AG04449 (cell line): Measurements from ENCODE around the gene CD1B.

Experiments used
- CTCF ChIA-PET: fragments of 350-600 bp; formaldehyde crosslinking; extraction: SDS; loops from one replicate; lab custom pipeline; 2021; ENCODE audit warnings: antibody characterized with exemption; lab: Yijun Ruan, JAX
- POLR2A ChIA-PET: fragments of 400-600, 350-600 bp; formaldehyde crosslinking; extraction: SDS; loops from one replicate; lab custom pipeline; 2020; ENCODE audit warnings: antibody characterized with exemption, inconsistent platforms; lab: Yijun Ruan, JAX
- DNase-seq: peaks from one replicate; pipeline ENCODE4 v3.0.0-alpha.2; 2010; ENCODE audit warnings: low read depth, low spot score
- H3K4me3 ChIP-seq: 2 replicates; pipeline ENCODE4 v1.5.1; 2011; ENCODE audit warnings: low read depth, mild to moderate bottlenecking, control low read depth, low read length
- CTCF ChIP-seq: IDR thresholded peaks from one replicate; pipeline ENCODE4 v1.5.1; 2011; ENCODE audit warnings: mild to moderate bottlenecking, moderate library complexity, low read length, control low read depth, inconsistent platforms; ENCODE audit not compliant: insufficient read depth; ENCODE audit errors: missing control alignments

CD1B gene

DNA sequence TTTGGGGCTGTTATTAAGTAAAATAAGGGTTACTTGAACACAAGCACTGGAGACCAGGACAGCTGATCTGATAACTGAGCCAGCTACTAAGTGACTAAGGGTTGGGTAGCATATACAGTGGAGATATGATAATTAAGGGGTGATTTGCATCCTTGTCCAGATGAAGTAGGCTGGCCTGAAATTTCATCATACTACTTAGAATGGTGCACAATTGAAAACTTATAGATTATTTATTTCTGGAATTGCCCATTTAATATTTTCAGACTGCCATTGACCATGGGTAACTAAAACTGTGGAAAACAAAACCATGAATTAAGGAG, 3.8 kb upstream of the CD1B start:
- ChIA-PET CTCF (no interaction called here), POLR2A (no interaction called here)
- H3K4me3 ChIP-seq: no peak overlapping the region
- TF ChIP-seq CTCF: no peak
- no peak for DNase-seq

DNA sequence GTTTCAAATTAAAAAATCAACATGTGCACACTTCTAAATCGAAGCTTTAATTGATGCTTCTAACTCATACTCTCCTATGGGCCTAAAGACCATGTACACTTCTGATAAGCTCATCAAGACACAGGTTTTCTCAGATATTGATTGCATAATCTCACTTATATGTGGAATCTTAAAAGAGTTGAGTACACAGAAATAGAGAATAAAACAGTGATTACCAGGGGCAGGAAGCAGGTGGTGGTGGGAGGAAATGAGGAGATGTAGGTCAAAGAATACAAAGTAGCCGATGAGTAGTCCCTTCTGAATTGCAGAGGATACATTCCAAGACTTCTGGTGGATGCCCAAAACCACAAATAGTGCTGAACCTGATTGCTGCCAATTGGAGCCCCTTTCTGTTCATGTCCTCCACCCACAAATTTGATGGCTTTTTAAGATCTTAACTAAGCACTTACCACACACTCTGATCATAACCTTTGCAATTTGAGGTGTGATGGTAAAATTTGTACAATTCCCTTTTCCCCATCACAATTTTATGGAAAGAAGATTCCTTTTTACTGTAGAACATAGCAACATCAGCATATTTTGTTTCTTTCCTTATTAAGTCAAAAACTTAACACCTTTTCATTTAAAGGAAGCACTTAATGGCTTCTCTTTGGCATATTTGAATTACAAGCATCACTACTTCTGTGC, 3.3 kb upstream of the CD1B start:
- no peak for TF ChIP-seq CTCF
- DNase-seq: no peak
- no peak overlapping the region for H3K4me3 ChIP-seq
- ChIA-PET CTCF (no interaction called here), POLR2A (no interaction called here)

GRCh38 chr1:158333405-158334155, 2.2 kb upstream of the CD1B start:
- ChIA-PET CTCF (no interaction called here), POLR2A (no interaction called here)
- no peak overlapping the region for H3K4me3 ChIP-seq
- TF ChIP-seq CTCF: no peak
- DNase-seq: no peak

DNA sequence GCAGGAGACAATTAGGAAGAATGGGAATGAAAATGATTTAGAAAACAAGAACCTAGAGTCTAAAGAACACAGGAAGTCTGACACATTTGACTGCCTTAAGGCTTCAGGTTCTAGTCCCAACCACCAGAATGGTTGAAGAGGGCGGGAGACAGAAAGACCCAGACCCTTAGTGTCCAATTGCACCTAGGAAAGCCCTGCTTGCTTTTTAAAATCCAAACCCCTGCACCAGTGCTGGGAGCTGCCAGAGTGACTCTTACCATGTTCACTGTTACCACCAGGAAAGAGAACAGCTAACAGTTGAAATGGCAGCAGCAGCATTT, 265 bp downstream of the CD1B start:
- TF ChIP-seq CTCF: no peak
- CTCF ChIA-PET: no interaction called here
- no peak overlapping the region for H3K4me3 ChIP-seq
- POLR2A ChIA-PET: no interaction called here
- no peak for DNase-seq

DNA sequence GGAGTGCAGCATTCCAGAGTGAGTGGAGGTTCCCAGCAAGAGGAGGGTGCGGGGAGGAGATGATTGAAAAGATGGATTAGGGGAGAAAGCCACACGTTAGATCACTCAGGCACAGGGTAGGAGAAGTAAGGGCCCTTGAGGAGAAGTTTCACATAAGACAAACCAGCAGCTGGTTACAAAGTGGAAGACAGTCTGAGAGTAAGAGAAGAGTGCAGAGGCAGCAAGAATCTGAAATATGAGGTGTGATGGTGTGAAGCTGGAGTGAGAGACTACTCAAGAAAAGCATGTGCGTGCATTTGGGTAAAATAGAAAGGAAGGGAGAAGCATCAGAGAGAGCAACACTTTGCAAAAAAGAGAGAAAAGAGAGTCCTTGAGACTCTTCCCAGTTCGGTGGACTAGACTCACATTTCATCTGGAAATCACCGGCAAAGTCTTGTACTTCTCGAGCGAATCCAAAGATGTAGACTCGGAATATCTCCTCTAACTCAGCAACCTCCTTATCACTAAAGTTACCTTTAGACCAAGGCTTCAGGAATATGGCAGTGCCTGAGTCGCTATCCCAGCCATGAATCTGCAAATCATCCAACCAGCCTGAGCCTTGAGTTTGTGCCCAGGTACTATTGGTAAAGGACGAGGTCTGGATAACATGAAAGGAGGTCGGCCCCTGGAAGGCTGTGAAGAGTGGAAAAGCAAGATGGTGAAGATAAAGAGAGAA, 783 bp downstream of the CD1B start:
- no peak for TF ChIP-seq CTCF
- DNase-seq: no peak
- POLR2A ChIA-PET: no interaction called here
- CTCF ChIA-PET: interaction anchor here (1.2 kb wide), 1 partner anchor 10 kb away, joined by 3 read pairs; no protein-coding TSS in a partner anchor
- no peak overlapping the region for H3K4me3 ChIP-seq

DNA sequence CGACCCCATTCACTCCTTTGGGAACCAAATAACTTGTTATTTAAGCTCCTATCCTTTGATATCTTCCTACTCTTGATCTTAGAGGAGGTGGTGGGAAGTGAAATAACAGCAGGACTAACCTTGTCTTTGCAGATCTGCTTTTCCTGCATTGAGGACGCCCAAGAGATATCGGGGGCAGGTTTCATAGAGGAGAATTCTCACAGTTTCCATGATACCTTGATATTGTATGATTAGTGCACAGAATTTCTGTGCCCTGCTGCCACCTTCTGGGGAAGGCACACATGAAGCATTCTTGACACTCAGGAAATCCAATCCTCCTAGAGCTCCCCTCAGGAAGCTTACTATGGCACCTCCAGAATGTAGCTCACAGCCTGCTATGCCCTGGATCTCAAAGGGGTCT, 1.6 kb downstream of the CD1B start:
- H3K4me3 ChIP-seq: no peak overlapping the region
- no peak for DNase-seq
- POLR2A ChIA-PET: no interaction called here
- CTCF ChIA-PET: interaction anchor here (1.2 kb wide), 1 partner anchor 10 kb away, joined by 3 read pairs; no protein-coding TSS in a partner anchor
- TF ChIP-seq CTCF: no peak
